CD14-positive monocyte (primary cell): ENCODE measurements around the gene DTL. TPM values are rescaled to one million over a fixed set of nuclear protein-coding genes. Genes with fewer than 3 reads are reported as not detected.
A peak's percentile ranks its signal among the peaks of the same experiment; 100 is the strongest.

Source experiments
- DNase-seq, 3 donors: peaks; one replicate each; pipeline ENCODE4 v3.0.0-alpha.2; 2011 to 2022
- H2AFZ ChIP-seq: 2 replicates; pipeline ENCODE4 v1.6.0; 2012; ENCODE audit warnings: mild to moderate bottlenecking, low read depth, low read length, inconsistent platforms; ENCODE audit not compliant: insufficient read depth, poor library complexity, severe bottlenecking
- H3K27ac ChIP-seq, 2 donors: 1 replicate in 1 of 2; 2 replicates in 1 of 2; pipeline ENCODE4 v1.5.1; 2012 to 2013; ENCODE audit warnings: low read length in 2 of 2, control low read depth in 1 of 2, inconsistent platforms in 1 of 2, low read depth in 1 of 2, mild to moderate bottlenecking in 1 of 2
- H3K27me3 ChIP-seq, 2 donors: one replicate each; pipeline versions ENCODE4 v1.6.0 to v1.6.1; 2011 to 2013; ENCODE audit warnings: low read length in 2 of 2; ENCODE audit not compliant: control insufficient read depth in 2 of 2, insufficient read depth in 2 of 2
- H3K36me3 ChIP-seq, 2 donors: replicated peaks in 1 of 2; 1 replicate in 1 of 2; 2 replicates in 1 of 2; pipeline versions ENCODE4 v1.5.1 to v1.6.1; 2012 to 2013; ENCODE audit warnings: low read length in 2 of 2, control low read depth in 1 of 2, inconsistent platforms in 1 of 2, mild to moderate bottlenecking in 1 of 2; ENCODE audit not compliant: insufficient read depth in 2 of 2, control insufficient read depth in 1 of 2
- H3K4me1 ChIP-seq, 2 donors: 1 replicate in 1 of 2; 2 replicates in 1 of 2; pipeline versions ENCODE4 v1.5.1 to v1.6.1; 2012 to 2013; ENCODE audit warnings: low read length in 2 of 2, control low read depth in 1 of 2, inconsistent platforms in 1 of 2, mild to moderate bottlenecking in 1 of 2, moderate library complexity in 1 of 2; ENCODE audit not compliant: insufficient read depth in 2 of 2, control insufficient read depth in 1 of 2
- H3K4me2 ChIP-seq: replicated peaks from 2 replicates; pipeline ENCODE3; 2012; ENCODE audit warnings: low read length, moderate library complexity, mild to moderate bottlenecking; ENCODE audit not compliant: poor library complexity, severe bottlenecking; ENCODE audit errors: extremely low read depth
- H3K4me3 ChIP-seq, 3 experiments: fragments of 200-600 bp in 1 of 3; sonication (generic) in 1 of 3; replicated peaks in 1 of 3; 1 replicate in 2 of 3; 2 replicates in 1 of 3; pipeline ENCODE4 v1.5.1; 2011 to 2013; ENCODE audit warnings: low read length in 3 of 3, mild to moderate bottlenecking in 3 of 3, control low read depth in 2 of 3, low read depth in 2 of 3, inconsistent platforms in 1 of 3, moderate library complexity in 1 of 3
- H3K79me2 ChIP-seq: 2 replicates; pipeline ENCODE4 v1.6.0; 2012; ENCODE audit warnings: mild to moderate bottlenecking, control low read depth, inconsistent platforms, low read length, moderate library complexity; ENCODE audit not compliant: insufficient read depth
- H3K9ac ChIP-seq: 2 replicates; pipeline ENCODE4 v1.6.0; 2017; ENCODE audit warnings: low read length, mild to moderate bottlenecking; ENCODE audit not compliant: insufficient read depth, poor library complexity, severe bottlenecking
- H3K9me3 ChIP-seq, 2 donors: replicated peaks in 1 of 2; 1 replicate in 1 of 2; 2 replicates in 1 of 2; pipeline versions ENCODE4 v1.5.1 to v1.6.1; 2012 to 2013; ENCODE audit warnings: low read length in 2 of 2, control low read depth in 1 of 2; ENCODE audit not compliant: control insufficient read depth in 1 of 2, insufficient read depth in 1 of 2
- H4K20me1 ChIP-seq: 2 replicates; pipeline ENCODE4 v1.6.0; 2012; ENCODE audit warnings: mild to moderate bottlenecking, low read length, control low read depth, moderate library complexity; ENCODE audit not compliant: insufficient read depth
- H3K27ac Mint-ChIP-seq, 7 donors: one replicate each; pipeline ENCODE4 v1.8.0; 2020; ENCODE audit warnings: mild to moderate bottlenecking in 7 of 7, mixed read lengths in 7 of 7, moderate library complexity in 6 of 7, inconsistent platforms in 2 of 7
- H3K27me3 Mint-ChIP-seq, 3 donors: one replicate each; pipeline ENCODE4 v1.8.0; 2021 to 2022; ENCODE audit warnings: low read depth in 3 of 3, mild to moderate bottlenecking in 3 of 3, mixed read lengths in 3 of 3, moderate library complexity in 3 of 3, inconsistent platforms in 1 of 3
- H3K36me3 Mint-ChIP-seq, 2 donors: one replicate each; pipeline ENCODE4 v1.8.0; 2020; ENCODE audit warnings: mixed read lengths in 2 of 2, inconsistent platforms in 1 of 2, mild to moderate bottlenecking in 1 of 2
- H3K4me1 Mint-ChIP-seq: one replicate; pipeline ENCODE4 v1.8.0; 2020; ENCODE audit warnings: mild to moderate bottlenecking, mixed read lengths
- H3K4me3 Mint-ChIP-seq, 2 donors: one replicate each; pipeline ENCODE4 v1.8.0; 2020; ENCODE audit warnings: mild to moderate bottlenecking in 2 of 2, mixed read lengths in 2 of 2, moderate library complexity in 1 of 2
- H3K9me3 Mint-ChIP-seq, 7 donors: one replicate each; pipeline ENCODE4 v1.8.0; 2020 to 2022; ENCODE audit warnings: mixed read lengths in 7 of 7, mild to moderate bottlenecking in 6 of 7, moderate library complexity in 6 of 7, inconsistent platforms in 2 of 7
- WGBS: methylation state at CpG from one replicate; pipeline ENCODE4 v1.1.5; 2013; ENCODE audit warnings: missing lambda C conversion rate; ENCODE audit not compliant: insufficient coverage; 5-methylcytosine and 5-hydroxymethylcytosine counted together
- intact Hi-C, 2 donors: fragments of 100-400 bp; cut with micrococcal nuclease; formaldehyde crosslinking; loops; one replicate each; pipeline versions ENCODE4 v1.15.0 to v1.15.1; 2023
- polyA plus RNA-seq, 3 donors: library from polyadenylated mRNA; depleted of rRNA in 1 of 3; unstranded in 2 of 3; stranded (reverse) in 1 of 3; fragments of 300-500 nt in 2 of 3; fragments of >200 nt in 1 of 3; fragmentation: Illumina TruSeq in 2 of 3; gene quantifications; 1 replicate in 2 of 3; 2 replicates in 1 of 3; pipeline ENCODE4 v1.2.3, GENCODE V29; 2012 to 2021
- TF ChIP-seq, protein P1 (sequence below): fragments of 200-600 bp; IDR thresholded peaks from one replicate; pipeline ENCODE4 v1.8.0; 2022; ENCODE audit warnings: antibody characterized with exemption, mild to moderate bottlenecking

DTL gene
- polyA plus RNA-seq, 3 donors = not detected

DNA sequence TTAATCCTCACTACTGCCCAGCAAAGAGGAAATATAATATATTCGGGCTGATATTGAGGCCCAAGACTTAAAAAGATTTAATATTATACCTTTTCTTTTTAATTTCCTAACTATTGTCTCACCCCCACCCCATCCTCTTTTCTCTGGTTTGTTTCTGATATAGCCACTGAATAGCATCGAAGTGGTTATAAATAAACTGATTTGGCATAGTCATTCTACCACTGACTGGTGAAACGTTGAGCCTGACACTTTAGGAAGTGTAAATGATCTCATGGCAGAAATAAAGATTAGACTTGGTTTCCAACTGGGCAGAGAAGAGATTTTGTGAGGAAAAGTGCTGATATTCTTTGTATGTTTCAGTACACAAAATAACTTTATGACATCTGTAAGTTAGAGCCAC lies 39.3 kb downstream of the DTL start:
- Histone ChIP-seq H4K20me1 (no peaks in the 10 kb centered on the region), H3K4me3 (no peak overlapping the region), H3K36me3 (peaks cover 3 to 29% of the 10 kb centered on the region in 2 donors), H3K9me3 (no peaks in the 10 kb centered on the region), H3K79me2 (no peaks in the 10 kb centered on the region), H3K4me2 (no peak overlapping the region), H3K9ac (no peak overlapping the region), H3K27me3 (no peaks in the 10 kb centered on the region), H3K27ac (no peak overlapping the region), H2AFZ (peak overlapping the region; percentile 24), H3K4me1 (no peaks in the 10 kb centered on the region)
- TF ChIP-seq, protein P1, sequence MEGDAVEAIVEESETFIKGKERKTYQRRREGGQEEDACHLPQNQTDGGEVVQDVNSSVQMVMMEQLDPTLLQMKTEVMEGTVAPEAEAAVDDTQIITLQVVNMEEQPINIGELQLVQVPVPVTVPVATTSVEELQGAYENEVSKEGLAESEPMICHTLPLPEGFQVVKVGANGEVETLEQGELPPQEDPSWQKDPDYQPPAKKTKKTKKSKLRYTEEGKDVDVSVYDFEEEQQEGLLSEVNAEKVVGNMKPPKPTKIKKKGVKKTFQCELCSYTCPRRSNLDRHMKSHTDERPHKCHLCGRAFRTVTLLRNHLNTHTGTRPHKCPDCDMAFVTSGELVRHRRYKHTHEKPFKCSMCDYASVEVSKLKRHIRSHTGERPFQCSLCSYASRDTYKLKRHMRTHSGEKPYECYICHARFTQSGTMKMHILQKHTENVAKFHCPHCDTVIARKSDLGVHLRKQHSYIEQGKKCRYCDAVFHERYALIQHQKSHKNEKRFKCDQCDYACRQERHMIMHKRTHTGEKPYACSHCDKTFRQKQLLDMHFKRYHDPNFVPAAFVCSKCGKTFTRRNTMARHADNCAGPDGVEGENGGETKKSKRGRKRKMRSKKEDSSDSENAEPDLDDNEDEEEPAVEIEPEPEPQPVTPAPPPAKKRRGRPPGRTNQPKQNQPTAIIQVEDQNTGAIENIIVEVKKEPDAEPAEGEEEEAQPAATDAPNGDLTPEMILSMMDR = no peak
- WGBS = no CpG with 5 or more reads among the region's 3 CpGs
- Mint-ChIP-seq H3K27ac (no peak overlapping the region), H3K36me3 (peaks cover 12 to 26% of the 10 kb centered on the region in 2 donors), H3K9me3 (no peaks in the 10 kb centered on the region), H3K4me1 (no peaks in the 10 kb centered on the region), H3K4me3 (no peak overlapping the region), H3K27me3 (no peaks in the 10 kb centered on the region)
- intact Hi-C loops = loop anchor here in 1 of 2 donors (5.0 kb wide), 1 partner anchor 382 kb away; no protein-coding TSS in a partner anchor
- no peak for DNase-seq

DNA sequence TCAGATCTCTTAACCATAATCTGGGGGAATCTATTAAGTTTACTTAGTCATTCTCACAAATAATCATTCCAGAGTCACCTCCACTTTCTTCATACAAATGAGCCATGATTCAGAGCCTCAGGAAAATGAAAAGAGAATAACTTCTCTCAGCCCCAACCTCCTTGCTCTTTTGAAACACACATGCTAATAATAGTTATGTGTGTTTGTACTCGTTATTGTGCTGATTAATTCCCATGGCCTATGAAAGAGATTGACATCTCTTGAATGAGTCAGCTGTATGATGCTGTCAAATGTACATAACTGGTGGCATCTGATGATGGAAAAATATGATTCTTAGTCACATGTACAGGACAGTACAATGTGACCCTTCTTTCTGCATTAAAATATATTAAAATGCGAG lies 41.5 kb downstream of the DTL start:
- Histone ChIP-seq H3K27me3 (no peaks in the 10 kb centered on the region), H3K9ac (no peak overlapping the region), H3K9me3 (no peaks in the 10 kb centered on the region), H4K20me1 (no peaks in the 10 kb centered on the region), H3K27ac (no peak overlapping the region), H2AFZ (no peak overlapping the region), H3K36me3 (peaks cover 7 to 45% of the 10 kb centered on the region in 2 donors), H3K79me2 (no peaks in the 10 kb centered on the region), H3K4me3 (no peak overlapping the region), H3K4me1 (no peaks in the 10 kb centered on the region), H3K4me2 (no peak overlapping the region)
- 17% methylated on average over 1 of the region's 2 CpGs for WGBS
- DNase-seq = peak in 1 of 3 donors; percentile 8
- intact Hi-C loops = no loop called here
- Mint-ChIP-seq H3K4me3 (no peak overlapping the region), H3K27ac (no peak overlapping the region), H3K4me1 (no peaks in the 10 kb centered on the region), H3K36me3 (peaks cover 18 to 19% of the 10 kb centered on the region in 2 donors), H3K9me3 (no peaks in the 10 kb centered on the region), H3K27me3 (no peaks in the 10 kb centered on the region)
- TF ChIP-seq, protein P1 = no peak
